ENCODE measurements around the gene FCN1. TPM values are rescaled to one million over a fixed set of nuclear protein-coding genes. Genes with fewer than 3 reads are reported as not detected.

The FCN1 gene
- total RNA-seq, 4 donors from 2014 or later, result 0.16 to 0.42 (median 0.34) TPM

DNA sequence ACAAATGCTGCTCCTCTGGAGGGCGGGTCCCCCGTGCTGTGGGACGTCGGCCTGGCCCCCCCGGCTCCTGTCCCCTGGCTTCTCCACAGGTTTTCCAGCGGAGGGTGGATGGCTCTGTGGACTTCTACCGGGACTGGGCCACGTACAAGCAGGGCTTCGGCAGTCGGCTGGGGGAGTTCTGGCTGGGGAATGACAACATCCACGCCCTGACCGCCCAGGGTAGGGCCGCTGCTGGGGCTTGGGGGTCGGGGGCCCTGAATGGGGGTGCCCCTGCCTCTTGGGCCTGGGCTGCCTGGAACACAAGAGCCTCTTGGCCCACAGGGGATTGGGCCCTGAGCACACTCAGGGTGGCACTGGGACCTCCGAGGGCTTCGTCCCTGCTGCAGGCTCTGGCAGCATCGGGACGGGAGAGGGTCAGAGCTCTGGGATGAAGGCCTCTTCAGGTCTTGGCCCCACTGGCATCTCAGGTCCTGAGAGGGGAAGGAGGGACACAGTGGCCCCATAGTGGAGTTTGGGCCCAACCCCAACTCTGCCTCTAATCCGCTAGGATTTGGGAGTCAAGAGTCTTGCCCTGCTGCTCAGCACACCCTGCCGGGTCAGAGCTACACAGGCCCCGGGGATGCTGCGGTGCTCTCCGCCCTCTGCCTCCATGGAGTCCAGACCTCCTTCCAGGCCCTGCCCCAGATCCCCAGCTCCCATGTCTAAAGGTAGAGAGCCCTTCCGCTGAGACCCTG lies 31.9 kb downstream of the FCN1 start:
- Histone ChIP-seq H3K4me1 (no peaks in the 10 kb centered on the region), H3K4me3 (no peak overlapping the region), H3K36me3 (no peaks in the 10 kb centered on the region), H3K9me3 (no peaks in the 10 kb centered on the region), H3K27ac (no peak overlapping the region), H3K27me3 (peaks cover 5% of the 10 kb centered on the region)
- 82% methylated on average over 14 of the region's 24 CpGs for WGBS
- DNase-seq (ENCODE audit: low spot score in 2 of 2), result no peak
- TF ChIP-seq POLR2A (IDR thresholded peaks at IDR 0.05), result no peak
- TF ChIP-seq EP300 (IDR thresholded peaks at IDR 0.05), result no peak
- TF ChIP-seq, protein P1, sequence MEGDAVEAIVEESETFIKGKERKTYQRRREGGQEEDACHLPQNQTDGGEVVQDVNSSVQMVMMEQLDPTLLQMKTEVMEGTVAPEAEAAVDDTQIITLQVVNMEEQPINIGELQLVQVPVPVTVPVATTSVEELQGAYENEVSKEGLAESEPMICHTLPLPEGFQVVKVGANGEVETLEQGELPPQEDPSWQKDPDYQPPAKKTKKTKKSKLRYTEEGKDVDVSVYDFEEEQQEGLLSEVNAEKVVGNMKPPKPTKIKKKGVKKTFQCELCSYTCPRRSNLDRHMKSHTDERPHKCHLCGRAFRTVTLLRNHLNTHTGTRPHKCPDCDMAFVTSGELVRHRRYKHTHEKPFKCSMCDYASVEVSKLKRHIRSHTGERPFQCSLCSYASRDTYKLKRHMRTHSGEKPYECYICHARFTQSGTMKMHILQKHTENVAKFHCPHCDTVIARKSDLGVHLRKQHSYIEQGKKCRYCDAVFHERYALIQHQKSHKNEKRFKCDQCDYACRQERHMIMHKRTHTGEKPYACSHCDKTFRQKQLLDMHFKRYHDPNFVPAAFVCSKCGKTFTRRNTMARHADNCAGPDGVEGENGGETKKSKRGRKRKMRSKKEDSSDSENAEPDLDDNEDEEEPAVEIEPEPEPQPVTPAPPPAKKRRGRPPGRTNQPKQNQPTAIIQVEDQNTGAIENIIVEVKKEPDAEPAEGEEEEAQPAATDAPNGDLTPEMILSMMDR (IDR thresholded peaks at IDR 0.05), result no peak
- no peak for TF ChIP-seq POLR2AphosphoS5 (IDR thresholded peaks at IDR 0.05)

GRCh38 chr9:134885001-134885678 lies 32.6 kb downstream of the FCN1 start:
- H3K27ac ChIP-seq, result no peak overlapping the region
- H3K36me3 ChIP-seq, result no peaks in the 10 kb centered on the region
- DNase-seq (ENCODE audit: low spot score in 2 of 2), result no peak
- WGBS, result 93% methylated on average over 21 of the region's 22 CpGs
- H3K4me3 ChIP-seq, result no peak overlapping the region
- TF ChIP-seq POLR2AphosphoS5 (IDR thresholded peaks at IDR 0.05) (no peak), POLR2A (IDR thresholded peaks at IDR 0.05) (no peak), EP300 (IDR thresholded peaks at IDR 0.05) (no peak)
- TF ChIP-seq, protein P1 (IDR thresholded peaks at IDR 0.05), result no peak
- peaks cover 9% of the 10 kb centered on the region for H3K27me3 ChIP-seq
- H3K9me3 ChIP-seq, result no peaks in the 10 kb centered on the region
- no peaks in the 10 kb centered on the region for H3K4me1 ChIP-seq

DNA sequence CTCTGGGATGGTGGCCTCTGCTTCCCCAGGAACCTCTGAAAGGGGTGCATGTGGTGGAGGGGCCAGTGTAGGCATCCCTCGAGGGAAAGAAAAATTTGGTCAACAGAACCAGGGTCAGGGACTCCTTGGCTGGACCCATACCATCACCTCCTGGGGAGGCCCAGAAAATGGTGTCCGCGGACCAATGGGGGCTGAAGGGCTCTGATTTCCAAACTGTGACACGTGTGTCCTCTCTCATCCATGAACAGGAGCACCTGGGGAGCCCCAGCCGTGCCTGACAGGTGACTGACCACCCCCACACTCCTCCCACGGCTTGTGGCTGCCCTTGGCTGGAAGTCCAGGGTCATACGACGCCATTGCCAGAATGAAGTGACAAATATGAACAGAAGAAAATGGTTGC lies 33.2 kb downstream of the FCN1 start:
- DNase-seq (ENCODE audit: low spot score in 2 of 2), result no peak
- Histone ChIP-seq H3K36me3 (no peaks in the 10 kb centered on the region), H3K27me3 (peaks cover 9% of the 10 kb centered on the region), H3K9me3 (no peaks in the 10 kb centered on the region), H3K4me3 (no peak overlapping the region), H3K27ac (no peak overlapping the region), H3K4me1 (no peaks in the 10 kb centered on the region)
- WGBS, result 87% methylated on average over 8 of the region's 8 CpGs
- TF ChIP-seq, protein P1 (IDR thresholded peaks at IDR 0.05), result no peak
- TF ChIP-seq POLR2A (IDR thresholded peaks at IDR 0.05), result no peak
- TF ChIP-seq POLR2AphosphoS5 (IDR thresholded peaks at IDR 0.05), result no peak
- TF ChIP-seq EP300 (IDR thresholded peaks at IDR 0.05), result no peak

- Histone ChIP-seq H3K4me1 (no peaks in the 10 kb centered on the region), H3K9me3 (no peaks in the 10 kb centered on the region), H3K4me3 (no peak overlapping the region), H3K27ac (no peak overlapping the region), H3K36me3 (no peaks in the 10 kb centered on the region), H3K27me3 (peaks cover 9% of the 10 kb centered on the region)
- no peak for DNase-seq (ENCODE audit: low spot score in 2 of 2)
- TF ChIP-seq POLR2AphosphoS5 (IDR thresholded peaks at IDR 0.05), result no peak
- no peak for TF ChIP-seq POLR2A (IDR thresholded peaks at IDR 0.05)
- TF ChIP-seq, protein P1 (IDR thresholded peaks at IDR 0.05), result no peak
- no peak for TF ChIP-seq EP300 (IDR thresholded peaks at IDR 0.05)
- WGBS, result 88% methylated on average over 17 of the region's 18 CpGs
Measured at GRCh38 chr9:134883040-134883782, 34.5 kb downstream of the FCN1 start.
